A549 (cell line): Measurements from ENCODE around the gene ZBTB8OS. TPM values are rescaled to one million over a fixed set of nuclear protein-coding genes. Genes with fewer than 3 reads are reported as not detected.
"Not testable (repeated sequence)": the region's sequence is repeated elsewhere in the genome, so short reads cannot be mapped to it uniquely, and the experiment has no call there.

Experiments used
- ATAC-seq, 2 experiments: fragments of 200-7000 bp in 1 of 2; fragments of >200 bp in 1 of 2; cut with Nextera tagmentation in 1 of 2; cut with Tn5 transposase in 1 of 2; 3 replicates each; pipeline versions ENCODE4 v1.8.0 to v1.9.1; 2018 to 2020; ENCODE audit warnings: mild to moderate bottlenecking in 1 of 2, moderate library complexity in 1 of 2
- CTCF ChIA-PET: fragments of 300-600 bp; sonication (Branson Sonifier 250); formaldehyde crosslinking; extraction: SDS; loops from one replicate; lab custom pipeline; 2021; ENCODE audit warnings: antibody characterized with exemption, inconsistent platforms; lab: Yijun Ruan, JAX
- POLR2A ChIA-PET: fragments of 350-600 bp; formaldehyde crosslinking; extraction: SDS; loops from one replicate; lab custom pipeline; 2021; ENCODE audit warnings: antibody characterized with exemption, inconsistent platforms; lab: Yijun Ruan, JAX
- DNase-seq, 2 experiments: peaks; one replicate each; pipeline versions ENCODE4 v3.0.0 to v3.0.0-alpha.2; 2011 to 2016; ENCODE audit warnings: low read depth in 1 of 2, low spot score in 1 of 2
- FAIRE-seq: peaks from 2 replicates; lab custom pipeline; 2011; peaks lifted over from hg19 to GRCh38; lab: Jason Lieb, UNC
- H3K27ac ChIP-seq, 2 experiments: fragments of >200 bp; sonication (Bioruptor Twin); formaldehyde crosslinking; 3 replicates each; pipeline ENCODE4 v1.5.1; 2016 to 2017
- H3K4me1 ChIP-seq: fragments of >200 bp; sonication (Bioruptor Twin); formaldehyde crosslinking; 3 replicates; pipeline ENCODE4 v1.6.1; 2016
- H3K4me2 ChIP-seq: fragments of >200 bp; sonication (Bioruptor Twin); formaldehyde crosslinking; 3 replicates; pipeline ENCODE4 v1.6.1; 2016
- H3K4me3 ChIP-seq: fragments of >200 bp; sonication (Bioruptor Twin); formaldehyde crosslinking; 3 replicates; pipeline ENCODE4 v1.5.1; 2016
- H3K9me3 ChIP-seq: fragments of >200 bp; sonication (Bioruptor Twin); formaldehyde crosslinking; 3 replicates; pipeline ENCODE4 v1.6.1; 2016
- CHD2 ChIP-seq: fragments of 150-350 bp; IDR thresholded peaks from 2 replicates; pipeline ENCODE4 v1.6.1; 2014; ENCODE audit warnings: low read length; ENCODE audit not compliant: partially characterized antibody
- CTCF ChIP-seq: fragments of >200 bp; sonication (Bioruptor Twin); formaldehyde crosslinking; IDR thresholded peaks from 3 replicates; pipeline ENCODE4 v1.5.1; 2016
- EHMT2 ChIP-seq: fragments of 200-600 bp; sonication (generic); IDR thresholded peaks from 2 replicates; pipeline ENCODE4 v1.6.1; 2016; ENCODE audit warnings: antibody characterized with exemption, low read depth, mild to moderate bottlenecking, moderate library complexity
- ELK1 ChIP-seq: fragments of 150-350 bp; IDR thresholded peaks from 2 replicates; pipeline ENCODE4 v1.6.1; 2014; ENCODE audit warnings: low read depth, mild to moderate bottlenecking, low read length
- EP300 ChIP-seq, 2 experiments: fragments of >200 bp; sonication (Bioruptor Twin); formaldehyde crosslinking; IDR thresholded peaks; 2 replicates in 1 of 2; 3 replicates in 1 of 2; pipeline ENCODE4 v1.6.1; 2016 to 2017
- FOSB ChIP-seq: fragments of 250-450 bp; sonication (Bioruptor Pico); IDR thresholded peaks from 2 replicates; pipeline ENCODE4 v1.5.0; 2020; ENCODE audit warnings: mild to moderate bottlenecking, moderate library complexity
- FOXS1 ChIP-seq: fragments of 250-450 bp; sonication (Bioruptor Pico); IDR thresholded peaks from 2 replicates; pipeline ENCODE4 v1.5.0; 2020; ENCODE audit warnings: mild to moderate bottlenecking, moderate library complexity
- GATA3 ChIP-seq: IDR thresholded peaks from 2 replicates; pipeline ENCODE4 v1.6.1; 2012; ENCODE audit warnings: borderline replicate concordance
- HDAC2 ChIP-seq: fragments of 200-600 bp; sonication (generic); IDR thresholded peaks from 2 replicates; pipeline ENCODE4 v1.6.1; 2016
- HOXB13 ChIP-seq: fragments of 250-450 bp; sonication (Bioruptor Pico); IDR thresholded peaks from 2 replicates; pipeline ENCODE4 v1.5.0; 2020; ENCODE audit warnings: low read depth, mild to moderate bottlenecking, moderate library complexity
- JUN ChIP-seq, 2 experiments: fragments of >200 bp; sonication (Bioruptor Twin); formaldehyde crosslinking; IDR thresholded peaks; 2 replicates in 1 of 2; 3 replicates in 1 of 2; pipeline ENCODE4 v1.6.1; 2016 to 2017
- MAFK ChIP-seq: fragments of 450-650 bp; IDR thresholded peaks from 2 replicates; pipeline ENCODE4 v1.6.1; 2014; ENCODE audit not compliant: partially characterized antibody
- NPAS2 ChIP-seq: fragments of 250-450 bp; sonication (Bioruptor Pico); IDR thresholded peaks from 2 replicates; pipeline ENCODE4 v1.8.0; 2022; ENCODE audit warnings: mild to moderate bottlenecking, moderate library complexity, borderline replicate concordance
- NR3C1 ChIP-seq: fragments of >200 bp; sonication (Bioruptor Twin); formaldehyde crosslinking; IDR thresholded peaks from 3 replicates; pipeline ENCODE4 v1.6.1; 2017
- PBX3 ChIP-seq: IDR thresholded peaks from 2 replicates; pipeline ENCODE4 v1.6.1; 2012
- POLR2A ChIP-seq: IDR thresholded peaks from 2 replicates; pipeline ENCODE4 v1.6.1; 2012; ENCODE audit warnings: mild to moderate bottlenecking, low read length
- REST ChIP-seq: fragments of 200-600 bp; sonication (generic); IDR thresholded peaks from 2 replicates; pipeline ENCODE4 v1.6.1; 2016; ENCODE audit warnings: antibody characterized with exemption, mild to moderate bottlenecking, moderate library complexity
- ZFP36 ChIP-seq: fragments of 450-650 bp; IDR thresholded peaks from 2 replicates; pipeline ENCODE4 v1.6.1; 2014; ENCODE audit warnings: borderline replicate concordance; ENCODE audit not compliant: partially characterized antibody
- ZNF302 ChIP-seq: fragments of 250-450 bp; sonication (Bioruptor Pico); IDR thresholded peaks from 2 replicates; pipeline ENCODE4 v1.9.0; 2021; ENCODE audit warnings: inconsistent platforms, mild to moderate bottlenecking, moderate library complexity
- ZSCAN20 ChIP-seq: fragments of 250-450 bp; sonication (Bioruptor Pico); IDR thresholded peaks from 2 replicates; pipeline ENCODE4 v1.8.0; 2022; ENCODE audit warnings: mild to moderate bottlenecking, moderate library complexity
- WGBS: methylation state at CpG from one replicate; pipeline ENCODE4 v1.1.6; 2017; ENCODE audit errors: missing lambda C conversion rate; 5-methylcytosine and 5-hydroxymethylcytosine counted together
- polyA plus RNA-seq, 4 experiments: library from polyadenylated mRNA; depleted of rRNA in 3 of 4; stranded (reverse); fragments of >200 nt; fragmentation: RNase III in 1 of 4; extraction: RNeasy Plus Mini Kit Qiagen cat#74134 plus additional on column Dnase treatment in 1 of 4; gene quantifications; 2 replicates in 3 of 4; 3 replicates in 1 of 4; pipeline ENCODE4 v1.2.3, GENCODE V29; 2011 to 2017
- TF ChIP-seq, protein P1 (sequence below): fragments of 450-650 bp; IDR thresholded peaks from 2 replicates; pipeline ENCODE4 v1.6.1; 2014; ENCODE audit warnings: antibody characterized with exemption
- TF ChIP-seq, protein P2 (sequence below): IDR thresholded peaks from 2 replicates; pipeline ENCODE4 v1.6.1; 2012; ENCODE audit warnings: low read depth, borderline replicate concordance

Gene ZBTB8OS
- polyA plus RNA-seq, 2 of the 4 experiments (the other 2 are of a cell fraction) = 85.4 to 101 TPM

- FAIRE-seq = no peak
- no peak overlapping the region for H3K27ac ChIP-seq
- ATAC-seq = no peak
- no peak for DNase-seq
- WGBS = 93% methylated on average over 6 of the region's 6 CpGs
- no peaks in the 10 kb centered on the region for H3K9me3 ChIP-seq
- POLR2A ChIA-PET = no interaction called here
- H3K4me3 ChIP-seq = no peak overlapping the region
- peak overlapping the region; percentile 8; the same call in 1 of the 3 replicates for H3K4me2 ChIP-seq
- CTCF ChIA-PET = interaction anchor here (0.6 kb wide), 2 partner anchors 118 to 344 kb away, joined by 3 read pairs; no protein-coding TSS in a partner anchor
- H3K4me1 ChIP-seq = peaks cover 10% of the 10 kb centered on the region
- TF ChIP-seq JUN (IDR thresholded peaks at IDR 0.05) (no peak), FOXS1 (CRISPR knock-in tag) (no peak), HDAC2 (no peak), ZFP36 (no peak), HOXB13 (no peak), ELK1 (no peak), PBX3 (no peak), MAFK (no peak), EP300 (IDR thresholded peaks at IDR 0.05) (no peak), POLR2A (no peak), REST (no peak), NR3C1 (no peak)
Measured at GRCh38 chr1:32647308-32648134, 2.8 kb downstream of the ZBTB8OS start.

DNA sequence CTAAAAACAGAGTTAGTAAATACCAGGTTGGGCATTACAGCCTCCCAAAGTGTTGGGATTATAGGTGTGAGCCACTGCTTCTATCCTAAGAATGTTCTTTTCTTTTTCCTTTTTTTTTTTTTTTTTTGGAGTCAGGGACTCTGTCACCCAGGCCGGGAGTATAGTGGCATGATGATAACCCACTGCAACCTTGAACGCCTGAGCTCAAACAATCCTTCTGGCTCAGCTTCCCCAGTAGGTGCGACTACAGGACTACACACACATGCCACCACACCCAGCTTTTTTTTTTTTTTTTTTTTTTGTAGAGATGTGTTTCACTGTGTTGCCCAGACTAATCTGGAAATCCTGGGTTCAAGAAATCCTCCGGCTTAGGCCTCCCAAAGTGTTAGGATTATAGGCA, 5.9 kb downstream of the ZBTB8OS start:
- WGBS = 90% methylated on average over 4 of the region's 4 CpGs
- ChIA-PET CTCF (interaction anchor here (0.6 to 1.1 kb wide), 3 partner anchors 56 to 199 kb away, joined by 3 to 4 read pairs (median 3); no protein-coding TSS in a partner anchor), POLR2A (no interaction called here)
- DNase-seq (no peak), FAIRE-seq (no peak), ATAC-seq (no peak)
- Histone ChIP-seq H3K4me1 (peaks cover 5% of the 10 kb centered on the region; the same call in 1 of the 3 replicates), H3K9me3 (no peaks in the 10 kb centered on the region), H3K27ac (no peak overlapping the region), H3K4me3 (no peak overlapping the region), H3K4me2 (no peak overlapping the region)
- TF ChIP-seq FOSB (no peak), GATA3 (no peak), CTCF (no peak), NPAS2 (no peak), CHD2 (no peak), FOXS1 (CRISPR knock-in tag) (no peak), ZNF302 (CRISPR knock-in tag) (no peak), ZSCAN20 (CRISPR knock-in tag) (no peak), EHMT2 (no peak)
- TF ChIP-seq, protein P1, sequence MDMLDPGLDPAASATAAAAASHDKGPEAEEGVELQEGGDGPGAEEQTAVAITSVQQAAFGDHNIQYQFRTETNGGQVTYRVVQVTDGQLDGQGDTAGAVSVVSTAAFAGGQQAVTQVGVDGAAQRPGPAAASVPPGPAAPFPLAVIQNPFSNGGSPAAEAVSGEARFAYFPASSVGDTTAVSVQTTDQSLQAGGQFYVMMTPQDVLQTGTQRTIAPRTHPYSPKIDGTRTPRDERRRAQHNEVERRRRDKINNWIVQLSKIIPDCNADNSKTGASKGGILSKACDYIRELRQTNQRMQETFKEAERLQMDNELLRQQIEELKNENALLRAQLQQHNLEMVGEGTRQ = no peak
- TF ChIP-seq, protein P2, sequence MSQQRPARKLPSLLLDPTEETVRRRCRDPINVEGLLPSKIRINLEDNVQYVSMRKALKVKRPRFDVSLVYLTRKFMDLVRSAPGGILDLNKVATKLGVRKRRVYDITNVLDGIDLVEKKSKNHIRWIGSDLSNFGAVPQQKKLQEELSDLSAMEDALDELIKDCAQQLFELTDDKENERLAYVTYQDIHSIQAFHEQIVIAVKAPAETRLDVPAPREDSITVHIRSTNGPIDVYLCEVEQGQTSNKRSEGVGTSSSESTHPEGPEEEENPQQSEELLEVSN = no peak

DNA sequence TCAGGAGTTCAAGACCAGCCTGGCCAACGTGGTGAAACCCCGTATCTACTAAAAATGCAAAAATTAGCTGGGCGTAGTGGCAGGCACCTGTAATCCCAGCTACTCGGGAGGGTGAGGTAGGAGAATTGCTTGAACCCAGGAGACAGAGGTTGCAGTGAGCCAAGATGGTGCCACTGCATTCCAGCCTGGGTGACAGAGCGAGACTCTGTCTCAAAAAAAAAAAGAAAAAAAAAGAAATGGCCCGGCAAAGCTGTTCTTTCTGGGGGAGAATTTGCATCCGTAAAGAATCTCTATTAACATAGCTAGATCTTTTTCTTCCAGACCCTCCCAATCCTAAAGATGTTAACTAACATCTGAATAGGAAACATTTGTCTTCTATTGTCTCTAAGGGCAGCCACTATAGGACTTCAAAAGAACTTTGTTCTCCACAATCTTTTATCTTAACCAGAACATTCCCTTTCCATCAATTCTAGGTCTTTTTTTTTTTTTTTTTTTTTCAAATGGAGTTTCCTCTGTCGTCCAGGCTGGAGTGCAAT, 8.0 kb downstream of the ZBTB8OS start:
- POLR2A ChIA-PET, H3K27ac ChIP-seq, FAIRE-seq, H3K4me2 ChIP-seq, DNase-seq, ATAC-seq, H3K4me3 ChIP-seq, H3K4me1 ChIP-seq, H3K9me3 ChIP-seq: not testable (repeated sequence)
- WGBS = 93% methylated on average over 8 of the region's 8 CpGs
- CTCF ChIA-PET = interaction anchor here (0.6 kb wide), 1 partner anchor 291 kb away, joined by 4 read pairs; no protein-coding TSS in a partner anchor
